Bone marrow (tissue), 2 donors: ENCODE results near the gene C1orf167.

ENCODE experiments used
- DNase-seq, 2 donors: peaks; one replicate each; lab custom pipeline; 2025; lab: John Stamatoyannopoulos, UW

C1orf167 gene, protein sequence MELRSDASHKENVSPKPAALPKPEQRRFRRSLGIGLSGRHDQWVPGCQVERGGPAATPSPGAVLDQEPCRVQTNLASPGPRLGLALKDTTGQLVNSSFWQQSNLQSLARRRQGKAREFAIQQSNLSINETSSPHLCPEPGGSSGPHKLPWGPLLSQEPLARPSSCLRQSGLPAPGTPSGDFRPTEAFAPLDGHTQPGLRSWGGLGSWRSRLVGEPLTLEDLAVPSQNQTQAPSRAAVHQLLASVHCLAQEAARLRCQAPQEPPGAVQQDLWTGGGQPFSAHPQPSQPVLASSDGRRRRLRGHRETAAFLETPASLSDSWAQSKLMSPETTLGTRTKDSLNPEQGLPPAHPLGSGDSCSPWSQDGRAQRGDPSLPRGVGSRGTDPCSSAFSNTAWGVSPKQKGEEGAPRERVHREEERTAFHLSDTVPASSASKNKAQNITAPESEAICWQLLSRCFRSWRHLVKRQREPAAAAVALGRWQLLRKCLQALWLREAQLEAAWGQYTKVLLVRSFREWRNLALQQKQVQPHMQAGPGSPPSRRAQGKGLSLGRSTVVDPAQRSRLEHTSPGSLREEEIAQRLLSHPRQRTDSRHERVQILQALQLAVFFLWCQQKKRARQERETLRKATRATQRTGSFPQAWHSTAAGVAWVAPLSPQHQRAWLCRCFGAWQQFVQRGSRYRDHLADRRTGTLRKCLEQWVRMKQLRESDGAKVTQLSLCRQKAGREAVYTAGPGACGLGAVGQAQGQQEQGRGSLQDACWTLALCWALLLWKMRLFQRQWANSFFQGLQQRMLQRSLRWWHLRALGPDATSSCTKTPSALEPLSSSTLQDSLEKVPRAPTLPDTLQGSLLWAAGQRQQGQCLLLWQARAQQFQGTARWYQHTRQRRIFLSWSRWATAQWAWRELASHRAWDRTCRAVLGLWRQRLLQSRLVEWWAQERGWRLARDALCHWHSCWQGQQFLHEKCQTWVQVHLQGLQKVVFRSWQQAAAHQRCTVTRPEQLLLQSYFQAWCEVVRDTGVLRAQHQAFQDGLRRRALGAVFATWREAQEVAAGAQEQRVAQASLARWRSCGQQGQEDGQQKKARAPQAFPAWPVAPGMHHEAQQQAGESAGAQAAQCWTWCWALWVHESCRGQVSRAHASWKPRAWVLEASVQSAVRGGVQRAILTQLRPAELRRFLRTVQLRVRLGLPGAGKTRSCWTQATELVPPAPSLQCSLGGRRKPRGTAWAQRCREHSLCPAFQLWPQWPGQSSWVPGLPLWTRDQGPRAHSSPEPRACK (N-terminal part only)

DNA sequence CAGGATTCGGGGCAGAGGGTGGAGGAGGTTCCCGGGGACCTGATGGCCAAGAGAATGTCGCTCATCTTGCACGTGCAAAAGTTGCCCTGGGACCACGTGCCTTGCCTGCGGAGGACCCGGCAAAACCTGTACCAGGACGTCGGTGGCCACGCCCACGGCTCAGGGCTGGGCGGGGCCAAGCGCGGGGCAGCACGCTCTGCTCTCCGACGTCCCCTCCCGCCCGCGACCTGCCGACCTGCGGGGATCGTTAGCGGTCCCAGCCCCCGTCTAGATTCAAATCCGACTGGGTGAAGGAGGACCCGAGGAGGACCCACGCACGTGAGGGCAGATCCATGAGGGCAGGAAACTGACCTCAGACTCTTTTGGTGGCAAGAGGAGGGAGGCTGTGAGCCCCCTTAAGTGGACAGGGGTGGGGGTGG is at the start of gene C1orf167:
C1orf167 (plus strand) TSS at position 206 of the 419 bp plus-strand sequence. CDS start 2,208 bp downstream, outside the sequence.
- no peak for DNase-seq

DNA sequence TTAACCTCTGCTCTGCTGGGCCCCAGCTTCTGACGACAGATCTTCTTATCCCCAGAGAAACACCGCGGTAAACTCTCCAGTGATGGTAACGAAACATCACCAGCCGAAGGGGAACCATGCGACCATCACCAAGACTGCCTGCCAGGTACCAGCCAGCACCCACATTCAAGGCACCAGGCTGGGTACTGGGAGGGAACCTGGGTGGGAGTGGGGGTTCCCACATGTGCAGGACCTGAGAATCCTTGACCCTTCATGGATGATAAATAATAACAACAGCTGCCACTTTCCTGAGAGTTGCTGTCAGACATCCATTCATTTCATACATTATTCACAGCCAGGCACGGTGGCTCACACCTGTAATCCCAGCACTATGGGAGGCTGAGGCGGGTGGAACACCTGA is 49.7 kb upstream of the C1orf167 start:
- DNase-seq = no peak

- DNase-seq = no peak
Observed at GRCh38 chr1:11713095-11713494, 48.9 kb upstream of the C1orf167 start.

GRCh38 chr1:11714831-11715575 is 47.0 kb upstream of the C1orf167 start:
- DNase-seq = no peak

- DNase-seq = peak; percentile 84 to 85
Observed at GRCh38 chr1:11719313-11720032, 42.5 kb upstream of the C1orf167 start.

DNA sequence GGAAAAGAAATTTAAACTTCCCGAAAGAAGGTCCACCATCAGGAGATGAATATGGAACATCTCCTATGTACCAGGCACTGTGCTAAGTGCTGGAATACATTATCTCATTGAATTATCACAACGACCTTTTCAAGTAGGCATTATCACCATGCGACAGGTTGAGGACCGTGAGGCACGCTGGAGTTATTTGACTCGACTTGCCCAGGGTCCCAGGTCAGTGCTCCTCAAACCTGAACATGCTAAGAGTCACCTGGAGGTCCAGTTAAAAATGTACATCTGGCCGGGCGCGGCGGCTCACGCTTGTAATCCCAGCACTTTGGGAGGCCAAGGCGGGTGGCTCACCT is 42.0 kb upstream of the C1orf167 start:
- no peak for DNase-seq

- no peak for DNase-seq
Observed at GRCh38 chr1:11720525-11720924, 41.5 kb upstream of the C1orf167 start.

DNA sequence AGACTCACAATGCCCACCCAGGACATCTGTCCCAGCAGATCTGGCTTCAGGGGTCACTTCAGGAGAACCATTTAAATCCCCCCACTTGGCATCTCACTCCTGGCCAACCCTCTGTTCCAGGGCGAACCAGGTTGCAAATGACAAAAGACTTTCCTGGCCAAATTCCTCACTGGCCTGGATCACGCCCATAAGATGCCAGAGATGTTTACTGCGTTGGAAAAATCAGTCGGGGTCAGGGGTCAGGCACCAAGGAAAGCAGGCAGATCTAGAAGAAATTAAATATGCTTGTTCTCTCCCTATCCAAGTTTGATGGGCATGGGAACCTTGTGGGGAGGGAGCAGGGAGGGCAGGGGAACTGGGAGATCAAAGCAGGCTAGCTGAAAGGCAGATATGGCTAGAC is 40.7 kb upstream of the C1orf167 start:
- no peak for DNase-seq

GRCh38 chr1:11722538-11722937 is 39.5 kb upstream of the C1orf167 start:
- DNase-seq = no peak

DNA sequence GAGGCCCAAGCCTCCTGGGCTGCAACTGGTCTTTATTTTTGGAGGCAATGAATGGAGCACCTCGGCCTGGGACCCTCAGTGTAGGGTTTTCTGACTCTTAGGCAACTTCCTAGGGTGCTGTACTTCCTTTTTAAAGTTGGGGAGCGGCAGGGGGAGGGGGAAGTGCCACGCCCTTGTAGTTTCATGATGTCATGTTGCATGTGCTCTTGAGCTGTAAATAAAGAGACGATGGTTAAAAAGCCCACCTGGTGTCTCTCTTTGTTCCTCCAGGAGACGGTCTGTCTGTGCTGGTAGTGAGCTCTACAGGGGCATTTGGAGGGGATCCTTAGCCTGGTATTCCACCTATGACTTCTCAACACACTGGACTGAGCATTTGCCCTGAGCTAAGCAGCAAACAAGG is 36.4 kb upstream of the C1orf167 start:
- DNase-seq = no peak

- no peak for DNase-seq
Observed at GRCh38 chr1:11727119-11727518, 34.9 kb upstream of the C1orf167 start.

DNA sequence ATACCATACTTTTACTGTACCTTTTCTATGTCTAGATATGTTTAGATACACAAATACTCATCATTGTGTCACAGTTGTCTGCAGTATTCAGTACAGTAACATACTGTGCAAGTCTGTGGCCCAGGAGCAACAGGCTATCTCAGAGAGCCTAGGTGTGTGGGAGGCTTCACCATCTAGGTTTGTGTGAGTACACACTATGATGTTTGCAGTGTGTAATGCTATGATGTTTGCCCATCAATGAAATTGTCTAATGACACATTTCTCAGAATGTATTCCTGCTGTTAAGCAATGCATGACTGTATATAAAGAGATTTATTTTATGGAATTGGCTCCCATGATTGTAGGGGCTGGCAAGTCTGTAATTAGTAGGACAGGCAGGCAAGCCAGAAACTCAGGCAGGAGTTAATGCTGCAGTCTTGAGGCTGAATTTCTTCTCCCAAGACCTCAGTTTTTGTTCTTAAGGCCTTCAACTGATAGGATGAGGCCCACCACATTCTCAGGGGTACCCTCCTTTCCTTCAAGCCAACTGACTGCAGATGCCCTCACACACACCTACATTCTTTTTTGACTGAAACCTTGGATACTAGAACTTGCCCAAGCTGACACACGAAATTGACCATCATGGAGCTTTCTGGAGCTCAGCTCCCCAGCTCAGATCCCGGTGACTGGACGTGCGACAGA is 33.7 kb upstream of the C1orf167 start:
- DNase-seq = no peak

- DNase-seq = no peak
Observed at GRCh38 chr1:11729155-11729497, 32.9 kb upstream of the C1orf167 start.

- no peak for DNase-seq
Observed at GRCh38 chr1:11729498-11730428, 32.2 kb upstream of the C1orf167 start.

- DNase-seq = peak in 1 of 2 donors; percentile 87
Observed at GRCh38 chr1:11730429-11730891, 31.5 kb upstream of the C1orf167 start.

DNA sequence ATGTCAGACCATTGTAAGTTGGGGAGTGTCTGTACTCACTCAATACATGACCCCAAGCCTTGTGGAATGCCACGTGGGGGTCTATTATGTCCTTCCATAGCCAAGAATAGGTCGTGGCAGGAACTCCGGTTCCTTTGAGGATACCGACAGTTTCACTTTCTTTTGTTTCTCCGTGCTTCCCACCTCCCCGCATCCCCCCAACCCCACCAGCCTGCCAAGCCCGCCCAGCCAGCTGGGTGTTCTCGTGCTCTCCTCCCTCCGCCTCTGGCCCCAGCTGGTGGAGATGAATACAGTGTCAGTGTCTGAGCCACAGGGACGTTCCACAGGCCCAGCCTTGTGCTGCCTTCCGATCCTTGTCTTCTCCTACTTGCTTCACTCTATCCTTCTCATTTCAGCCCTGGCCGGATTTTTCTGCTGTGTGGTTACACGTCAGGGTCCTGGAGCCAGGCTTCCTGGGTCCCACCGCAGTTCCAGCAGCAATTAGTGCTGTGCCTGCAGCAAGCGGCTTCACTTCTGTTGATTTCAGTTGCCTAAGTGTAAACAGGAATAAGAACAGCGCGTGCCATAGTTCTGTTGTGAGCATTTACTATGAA is 30.2 kb upstream of the C1orf167 start:
- DNase-seq = peak in 1 of 2 donors; percentile 29

- DNase-seq = no peak
Observed at GRCh38 chr1:11733306-11733705, 28.7 kb upstream of the C1orf167 start.

DNA sequence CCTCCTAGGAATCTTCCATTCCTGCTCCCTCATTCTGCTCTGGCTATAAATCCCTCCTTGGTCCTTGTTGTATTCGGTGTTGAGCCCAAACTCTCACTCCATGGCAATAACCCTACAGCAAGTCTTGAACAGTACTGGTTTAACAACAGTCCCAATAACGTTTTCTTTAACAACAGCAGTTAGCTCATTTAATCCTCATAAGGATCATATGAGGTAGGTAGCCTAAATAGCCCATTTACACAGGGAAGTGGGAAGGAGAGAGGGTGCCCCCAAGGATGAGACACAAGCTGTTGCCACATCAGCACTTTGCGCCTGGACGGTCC is 26.5 kb upstream of the C1orf167 start:
- DNase-seq = no peak
